22Rv1 (cell line): ENCODE measurements around the gene DENND5A.

Source experiments
- ZFX ChIP-seq: fragments of 450-650 bp; IDR thresholded peaks from 2 replicates; pipeline ENCODE4 v1.6.1; 2017; ENCODE audit warnings: antibody characterized with exemption, borderline replicate concordance
- TF ChIP-seq, protein P1 (sequence below): fragments of 450-650 bp; IDR thresholded peaks from 2 replicates; pipeline ENCODE4 v1.5.1; 2017; ENCODE audit warnings: mild to moderate bottlenecking

DNA sequence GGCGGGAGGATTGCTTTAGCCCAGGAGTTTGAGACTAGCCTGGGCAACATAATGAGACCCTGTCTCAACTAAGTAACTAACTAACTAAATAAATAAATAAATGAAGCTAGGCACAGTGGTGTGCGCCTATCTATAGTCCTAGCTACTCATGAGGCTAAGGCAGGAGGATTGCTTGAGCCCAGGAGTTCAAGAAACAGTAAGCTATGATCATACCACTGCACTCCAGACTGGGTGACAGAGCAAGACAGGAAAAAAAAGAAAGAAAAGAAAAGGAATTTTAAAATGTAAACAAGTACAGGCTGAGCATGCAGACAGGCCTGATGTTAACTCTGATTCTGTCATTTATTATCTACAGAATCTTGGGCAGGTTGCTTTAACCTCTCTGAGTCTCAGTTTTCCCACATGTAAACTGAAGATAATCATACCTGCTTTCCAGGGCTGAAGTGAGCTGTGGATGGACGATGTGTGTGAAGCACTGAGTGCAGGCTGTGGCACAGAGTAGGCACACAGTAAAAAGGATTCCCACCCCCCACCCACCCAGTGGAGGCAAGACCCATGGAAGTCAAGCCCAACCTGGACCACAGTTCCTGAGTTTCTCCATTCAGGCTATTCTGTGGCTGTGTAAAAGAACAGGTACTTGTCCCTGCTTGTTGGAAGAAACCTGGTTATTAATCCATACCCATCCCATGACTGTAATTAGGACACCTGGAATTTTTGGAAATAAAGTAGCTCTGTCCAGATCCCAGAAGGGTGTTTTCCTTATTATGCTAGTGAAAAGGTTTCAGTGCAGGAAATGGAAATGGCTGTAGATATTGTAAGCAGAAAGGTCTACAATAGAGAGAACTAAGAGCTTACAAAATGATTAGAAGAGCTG, 155.1 kb downstream of the DENND5A start:
- TF ChIP-seq, protein P1, sequence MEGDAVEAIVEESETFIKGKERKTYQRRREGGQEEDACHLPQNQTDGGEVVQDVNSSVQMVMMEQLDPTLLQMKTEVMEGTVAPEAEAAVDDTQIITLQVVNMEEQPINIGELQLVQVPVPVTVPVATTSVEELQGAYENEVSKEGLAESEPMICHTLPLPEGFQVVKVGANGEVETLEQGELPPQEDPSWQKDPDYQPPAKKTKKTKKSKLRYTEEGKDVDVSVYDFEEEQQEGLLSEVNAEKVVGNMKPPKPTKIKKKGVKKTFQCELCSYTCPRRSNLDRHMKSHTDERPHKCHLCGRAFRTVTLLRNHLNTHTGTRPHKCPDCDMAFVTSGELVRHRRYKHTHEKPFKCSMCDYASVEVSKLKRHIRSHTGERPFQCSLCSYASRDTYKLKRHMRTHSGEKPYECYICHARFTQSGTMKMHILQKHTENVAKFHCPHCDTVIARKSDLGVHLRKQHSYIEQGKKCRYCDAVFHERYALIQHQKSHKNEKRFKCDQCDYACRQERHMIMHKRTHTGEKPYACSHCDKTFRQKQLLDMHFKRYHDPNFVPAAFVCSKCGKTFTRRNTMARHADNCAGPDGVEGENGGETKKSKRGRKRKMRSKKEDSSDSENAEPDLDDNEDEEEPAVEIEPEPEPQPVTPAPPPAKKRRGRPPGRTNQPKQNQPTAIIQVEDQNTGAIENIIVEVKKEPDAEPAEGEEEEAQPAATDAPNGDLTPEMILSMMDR: no peak
- no peak for TF ChIP-seq ZFX
